ENCODE measurements around the gene PLVAP.
A peak's percentile ranks its signal among the peaks of the same experiment; 100 is the strongest.

PLVAP gene

DNA sequence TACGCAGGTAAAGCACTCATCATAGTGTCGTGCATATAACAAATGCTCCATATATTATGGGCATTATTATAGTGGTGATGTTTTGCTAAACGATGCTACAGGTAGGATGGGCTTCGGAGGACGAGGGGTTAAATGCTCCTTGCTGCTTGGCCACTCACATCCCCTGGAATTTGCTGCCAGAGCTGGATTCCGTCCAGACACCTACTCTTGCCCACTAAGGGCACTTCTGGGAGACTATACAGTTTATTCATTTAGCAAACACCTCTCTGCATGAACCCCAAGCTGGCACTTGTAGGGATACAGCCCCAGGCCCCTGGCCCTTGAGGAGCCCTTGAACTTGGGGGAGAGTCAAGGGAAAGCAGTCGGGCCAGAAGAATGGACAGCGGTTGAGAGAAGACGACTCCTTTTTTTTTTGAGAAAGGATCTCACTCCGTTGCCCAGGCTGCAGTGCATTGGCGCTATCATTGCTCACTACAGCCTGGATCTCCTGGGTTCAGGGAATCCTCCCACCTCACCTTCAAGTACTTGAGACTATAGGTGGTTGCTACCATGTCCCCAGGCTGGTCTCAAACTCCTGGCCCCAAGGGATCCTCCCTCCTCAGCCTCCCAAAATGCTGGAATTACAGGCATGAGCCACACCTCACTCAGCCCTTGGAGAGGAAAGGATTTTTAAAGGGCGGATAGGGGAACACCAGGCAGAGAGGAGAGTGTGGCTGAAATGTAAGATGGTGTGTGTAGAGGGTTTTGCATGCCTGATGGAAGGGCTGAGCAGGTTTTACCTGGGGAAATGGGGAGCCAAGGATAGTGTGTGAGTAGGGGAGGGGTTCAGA, 72.5 kb downstream of the PLVAP start:
- DNase-seq (ENCODE audit: low read depth in 4 of 4, low spot score in 1 of 4) = no peak

- DNase-seq (ENCODE audit: low read depth in 4 of 4, low spot score in 1 of 4) = no peak
These were observed 73.2 kb downstream of the PLVAP start for GRCh38 chr19:17303940-17304267.

- peak; percentile 77 to 91 (median 84) for DNase-seq (ENCODE audit: low read depth in 4 of 4, low spot score in 1 of 4)
These were observed 73.8 kb downstream of the PLVAP start, which contains the start of gene ABHD8 for GRCh38 chr19:17303167-17303939. TSS of gene ABHD8 (minus strand) at chr19:17303425. CDS start at chr19:17301616, 1,809 bp downstream.

DNA sequence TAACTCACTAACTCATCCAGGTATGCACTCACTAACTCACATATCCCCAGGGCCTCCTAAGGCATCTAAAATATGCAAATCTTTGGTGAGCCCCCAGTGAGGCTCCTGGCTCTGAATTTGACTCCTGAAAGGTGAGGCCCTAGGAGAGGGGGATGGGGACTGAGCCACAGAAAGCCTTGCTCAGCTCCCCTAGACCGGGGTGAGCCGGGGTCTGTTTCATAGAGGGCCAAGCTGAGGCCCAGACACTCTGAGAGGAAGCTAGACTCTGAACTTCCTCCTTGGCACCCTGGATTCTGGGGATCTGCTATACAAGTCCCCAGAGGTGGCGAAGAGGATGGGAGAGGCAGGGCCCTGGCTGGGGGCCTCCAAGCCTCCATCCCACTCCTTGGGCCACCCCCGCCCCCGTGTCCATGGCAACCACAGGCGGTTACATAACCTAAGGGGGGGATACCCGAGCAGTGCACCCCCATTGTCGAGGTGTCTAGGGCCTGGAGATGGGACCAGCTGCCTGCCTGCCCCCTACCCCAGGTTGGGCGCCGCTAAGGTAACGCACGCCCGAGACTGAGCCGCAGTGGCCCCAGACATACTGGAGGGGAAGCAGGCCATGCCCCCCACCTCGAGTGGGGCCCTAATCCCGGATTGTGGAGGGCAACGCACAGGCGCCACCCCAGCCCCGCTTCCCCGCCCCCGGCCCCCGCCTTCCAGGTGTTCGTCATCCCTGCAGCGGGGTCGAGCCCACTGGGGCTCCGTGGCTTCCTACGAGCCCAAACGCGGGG, 74.6 kb downstream of the PLVAP start:
- no peak for DNase-seq (ENCODE audit: low read depth in 4 of 4, low spot score in 1 of 4)
